Small intestine (tissue), 7 donors: ENCODE results near the gene ACACB. TPM values are rescaled to one million over a fixed set of nuclear protein-coding genes. Genes with fewer than 3 reads are reported as not detected.
A peak's percentile ranks its signal among the peaks of the same experiment; 100 is the strongest.

Experiments
- DNase-seq, 2 donors: peaks; one replicate each; pipeline versions ENCODE4 v3.0.0 to v3.0.0-alpha.2; 2013
- FAIRE-seq: peaks from 2 replicates; lab custom pipeline; 2012; peaks lifted over from hg19 to GRCh38; lab: Jason Lieb, UNC
- H3K27ac ChIP-seq, 3 donors: one replicate each; pipeline ENCODE4 v1.5.1; 2013; ENCODE audit warnings: low read length in 2 of 3, mild to moderate bottlenecking in 2 of 3, control low read depth in 1 of 3, inconsistent platforms in 1 of 3, low read depth in 1 of 3, moderate library complexity in 1 of 3
- H3K27me3 ChIP-seq, 3 donors: one replicate each; pipeline ENCODE4 v1.6.1; 2013; ENCODE audit warnings: low read length in 3 of 3, inconsistent platforms in 1 of 3; ENCODE audit not compliant: control insufficient read depth in 3 of 3, insufficient read depth in 3 of 3
- H3K36me3 ChIP-seq, 3 donors: one replicate each; pipeline ENCODE4 v1.6.1; 2013; ENCODE audit warnings: low read length in 3 of 3, inconsistent platforms in 1 of 3, low read depth in 1 of 3, mild to moderate bottlenecking in 1 of 3, moderate library complexity in 1 of 3; ENCODE audit not compliant: control insufficient read depth in 3 of 3, insufficient read depth in 2 of 3
- H3K4me1 ChIP-seq, 3 donors: one replicate each; pipeline ENCODE4 v1.6.1; 2013; ENCODE audit warnings: low read length in 2 of 3, inconsistent platforms in 1 of 3, low read depth in 1 of 3, mild to moderate bottlenecking in 1 of 3, moderate library complexity in 1 of 3; ENCODE audit not compliant: control insufficient read depth in 3 of 3, insufficient read depth in 2 of 3
- H3K4me3 ChIP-seq, 3 donors: one replicate each; pipeline ENCODE4 v1.5.1; 2013; ENCODE audit warnings: low read length in 3 of 3, control low read depth in 1 of 3, inconsistent platforms in 1 of 3, low read depth in 1 of 3, mild to moderate bottlenecking in 1 of 3, moderate library complexity in 1 of 3
- H3K9me3 ChIP-seq, 2 donors: one replicate each; pipeline ENCODE4 v1.6.1; 2013; ENCODE audit warnings: low read depth in 1 of 2, low read length in 1 of 2; ENCODE audit not compliant: control insufficient read depth in 2 of 2, insufficient read depth in 1 of 2
- WGBS, 3 donors: extraction: QIAGEN DNeasy Blood & Tissue Kit; methylation state at CpG; one replicate each; pipeline ENCODE4 v1.1.7; 2013; 5-methylcytosine and 5-hydroxymethylcytosine counted together
- polyA plus RNA-seq, 4 donors: library from polyadenylated mRNA; stranded (reverse) in 3 of 4; unstranded in 1 of 4; fragments of 200-250 nt in 3 of 4; fragments of 120-200 nt in 1 of 4; gene quantifications; one replicate each; pipeline versions ENCODE4 v1.2.1 to v1.2.3, GENCODE V29; 2013
- donor health status: healthy with polysubstance abuse.
- donor health status: control.
- donor health status: control.
- donor health status: Bipolar disorder and iron deficiency.
- donor health status: healthy.

Gene ACACB
- polyA plus RNA-seq, 4 donors: 7.0 to 40.5 (median 14.1) TPM

DNA sequence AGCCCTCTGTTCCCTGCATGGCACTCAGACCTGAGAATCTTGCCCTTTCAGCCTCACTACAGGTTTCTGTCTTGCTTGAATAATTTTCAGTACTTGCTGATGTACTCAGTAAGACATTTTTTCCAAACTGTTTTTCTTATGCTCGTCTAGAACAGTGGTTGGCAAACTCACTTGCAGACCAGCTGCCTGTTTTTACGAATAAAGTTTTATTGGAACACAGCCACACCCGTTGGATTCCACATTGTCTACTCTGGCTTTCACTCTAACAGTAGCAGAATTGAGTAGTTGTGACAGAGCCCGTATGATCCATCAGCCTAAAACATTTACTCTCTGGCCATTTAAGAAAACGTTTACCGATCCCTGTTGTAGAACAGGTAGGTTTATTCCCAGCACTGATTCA lies 119.9 kb downstream of the ACACB start:
- DNase-seq (no peak), FAIRE-seq (no peak)
- H3K4me3 ChIP-seq: no peak overlapping the region
- whole genome bisulfite sequencing, 3 donors: 84 to 86% (median 85%) methylated on average over 6 of the region's 6 CpGs
- H3K9me3 ChIP-seq: no peaks in the 10 kb centered on the region
- no peaks in the 10 kb centered on the region for H3K27me3 ChIP-seq
- H3K4me1 ChIP-seq: no peaks in the 10 kb centered on the region
- peaks cover 17 to 54% (median 28%) of the 10 kb centered on the region in 3 donors for H3K36me3 ChIP-seq
- no peak overlapping the region for H3K27ac ChIP-seq

DNA sequence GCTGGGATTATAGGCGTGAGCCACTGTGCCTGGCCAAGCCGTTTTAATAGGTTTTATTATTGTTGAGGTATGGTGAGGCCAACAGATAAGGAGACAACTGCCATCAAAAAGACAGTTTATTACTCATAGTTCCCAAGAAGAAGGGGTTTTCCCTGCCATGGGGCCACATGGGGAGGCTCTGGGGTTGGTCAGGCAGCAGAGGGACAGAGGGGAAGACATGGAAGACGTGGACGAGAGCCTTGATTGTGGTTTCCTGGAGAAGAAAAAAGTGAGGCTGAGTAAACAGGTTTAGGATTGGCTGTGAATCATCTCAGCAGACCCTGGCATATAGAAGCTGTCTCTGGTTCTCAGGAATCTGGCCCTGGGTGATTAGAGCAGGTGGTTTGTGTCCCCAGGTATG lies 122.8 kb downstream of the ACACB start:
- Histone ChIP-seq H3K27ac (no peak overlapping the region), H3K4me1 (no peaks in the 10 kb centered on the region), H3K27me3 (no peaks in the 10 kb centered on the region), H3K36me3 (peaks cover 15 to 45% (median 23%) of the 10 kb centered on the region in 3 donors), H3K9me3 (no peaks in the 10 kb centered on the region), H3K4me3 (no peak overlapping the region)
- FAIRE-seq (no peak), DNase-seq (no peak)
- WGBS, 3 donors: 80 to 85% (median 82%) methylated on average over 4 of the region's 4 CpGs

DNA sequence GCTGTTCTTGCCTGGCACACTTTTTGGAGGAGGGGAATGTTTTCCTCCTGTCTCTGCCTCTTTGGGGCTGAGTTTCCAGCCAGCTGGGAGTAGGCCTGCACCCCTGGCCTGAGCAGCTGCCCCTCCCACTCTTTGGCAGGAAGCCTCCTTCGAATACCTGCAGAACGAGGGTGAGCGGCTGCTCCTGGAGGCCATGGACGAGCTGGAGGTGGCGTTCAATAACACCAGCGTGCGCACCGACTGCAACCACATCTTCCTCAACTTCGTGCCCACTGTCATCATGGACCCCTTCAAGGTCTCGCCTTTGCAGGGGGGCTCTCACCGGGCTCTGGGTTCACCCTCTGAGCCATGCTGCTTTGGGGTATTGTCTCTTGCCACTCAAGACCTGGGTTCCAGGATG lies 123.3 kb downstream of the ACACB start:
- H3K4me3 ChIP-seq: no peak overlapping the region
- no peaks in the 10 kb centered on the region for H3K4me1 ChIP-seq
- DNase-seq: no peak
- H3K9me3 ChIP-seq: no peaks in the 10 kb centered on the region
- 87 to 90% (median 88%) methylated on average over 10 to 11 of the region's 11 CpGs for WGBS, 3 donors
- no peak for FAIRE-seq
- no peaks in the 10 kb centered on the region for H3K27me3 ChIP-seq
- H3K27ac ChIP-seq: no peak overlapping the region
- H3K36me3 ChIP-seq: peaks cover 15 to 47% (median 23%) of the 10 kb centered on the region in 3 donors

DNA sequence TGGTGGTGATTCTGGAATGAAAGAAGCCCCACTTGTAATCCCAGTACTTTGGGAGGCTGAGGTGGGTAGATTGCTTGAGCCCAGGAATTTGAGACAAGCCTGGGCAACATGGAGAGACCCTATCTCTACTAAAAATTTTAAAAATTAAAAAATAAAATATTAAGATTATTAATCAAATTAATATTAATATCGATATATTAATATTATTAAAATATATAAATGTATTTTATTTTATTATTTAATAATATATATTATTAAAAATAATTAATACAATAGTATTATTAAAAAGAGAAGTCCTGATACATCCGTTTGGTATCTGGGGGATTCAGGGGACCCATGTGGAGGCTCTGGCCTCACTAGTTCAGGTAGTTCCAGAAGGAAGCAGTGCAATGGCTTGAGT lies 124.0 kb downstream of the ACACB start:
- Histone ChIP-seq H3K27ac (no peak overlapping the region), H3K4me3 (no peak overlapping the region), H3K4me1 (no peaks in the 10 kb centered on the region), H3K36me3 (peaks cover 15 to 47% (median 20%) of the 10 kb centered on the region in 3 donors), H3K27me3 (no peaks in the 10 kb centered on the region), H3K9me3 (no peaks in the 10 kb centered on the region)
- FAIRE-seq: no peak
- DNase-seq: no peak
- 92 to 93% (median 92%) methylated on average over 2 of the region's 2 CpGs for WGBS, 3 donors

DNA sequence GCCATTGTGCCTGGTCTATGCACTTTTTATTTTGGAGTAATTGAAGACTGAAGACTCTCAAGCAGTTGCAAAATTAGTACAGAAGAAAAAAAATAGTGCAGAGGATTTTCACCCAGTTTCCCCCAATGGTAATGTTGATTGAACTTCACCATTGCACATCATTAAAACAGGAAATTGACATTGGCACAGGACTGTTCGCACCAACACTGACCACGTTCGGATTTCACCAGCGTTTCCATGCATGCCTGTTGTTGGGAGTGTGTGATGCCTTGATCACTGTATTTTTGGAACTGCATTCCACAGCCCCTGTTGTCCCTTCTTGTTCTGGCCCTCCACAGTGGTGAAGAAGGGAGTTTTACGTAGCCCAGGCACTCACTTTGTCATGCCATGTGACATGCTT lies 125.5 kb downstream of the ACACB start:
- no peaks in the 10 kb centered on the region for H3K9me3 ChIP-seq
- no peak overlapping the region for H3K27ac ChIP-seq
- FAIRE-seq (no peak), DNase-seq (no peak)
- peaks cover 15 to 51% (median 20%) of the 10 kb centered on the region in 3 donors for H3K36me3 ChIP-seq
- H3K4me3 ChIP-seq: no peak overlapping the region
- no peaks in the 10 kb centered on the region for H3K4me1 ChIP-seq
- no peaks in the 10 kb centered on the region for H3K27me3 ChIP-seq
- WGBS, 3 donors: 92 to 94% (median 94%) methylated on average over 5 of the region's 5 CpGs

DNA sequence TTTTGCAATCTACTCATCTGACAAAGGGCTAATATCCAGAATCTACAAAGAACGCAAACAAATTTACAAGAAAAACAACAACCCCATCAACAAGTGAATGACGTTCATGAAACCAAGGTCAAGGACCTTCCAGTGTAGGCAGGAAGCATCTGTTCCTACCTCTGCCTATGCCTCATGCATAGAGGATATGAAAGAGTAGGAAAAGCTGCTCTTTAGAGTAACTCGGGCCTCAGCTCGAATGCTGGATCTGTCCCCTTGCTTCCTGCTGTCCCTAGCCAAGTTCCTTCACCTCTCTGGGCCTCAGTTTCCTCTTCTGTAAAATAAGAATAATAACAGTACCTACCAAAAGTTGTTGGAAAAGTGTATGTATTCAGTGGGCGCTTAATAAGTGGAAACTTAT lies 127.7 kb downstream of the ACACB start:
- peaks cover 11 to 44% (median 17%) of the 10 kb centered on the region in 3 donors for H3K36me3 ChIP-seq
- DNase-seq: no peak
- no peaks in the 10 kb centered on the region for H3K27me3 ChIP-seq
- no peak for FAIRE-seq
- H3K4me1 ChIP-seq: peaks cover 0 to 8% (median 1%) of the 10 kb centered on the region in 3 donors
- WGBS, 3 donors: 79 to 87% (median 83%) methylated on average over 5 of the region's 5 CpGs
- H3K4me3 ChIP-seq: no peak overlapping the region
- H3K27ac ChIP-seq: no peak overlapping the region
- no peaks in the 10 kb centered on the region for H3K9me3 ChIP-seq

DNA sequence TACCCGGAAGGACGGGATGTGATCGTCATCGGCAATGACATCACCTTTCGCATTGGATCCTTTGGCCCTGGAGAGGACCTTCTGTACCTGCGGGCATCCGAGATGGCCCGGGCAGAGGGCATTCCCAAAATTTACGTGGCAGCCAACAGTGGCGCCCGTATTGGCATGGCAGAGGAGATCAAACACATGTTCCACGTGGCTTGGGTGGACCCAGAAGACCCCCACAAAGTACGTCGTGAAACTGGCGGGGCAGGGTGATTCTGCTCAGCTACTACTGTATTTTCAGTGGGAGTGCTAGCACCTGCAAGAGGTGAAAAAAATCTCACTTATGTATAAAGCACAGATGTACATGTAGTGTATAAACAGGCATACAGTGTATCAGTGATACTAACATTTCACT lies 129.8 kb downstream of the ACACB start:
- H3K9me3 ChIP-seq: no peaks in the 10 kb centered on the region
- no peak for DNase-seq
- no peak for FAIRE-seq
- H3K27ac ChIP-seq: no peak overlapping the region
- H3K4me1 ChIP-seq: peaks cover 0 to 9% (median 2%) of the 10 kb centered on the region in 3 donors
- WGBS, 3 donors: 94 to 95% (median 95%) methylated on average over 15 of the region's 15 CpGs
- no peak overlapping the region for H3K4me3 ChIP-seq
- no peaks in the 10 kb centered on the region for H3K27me3 ChIP-seq
- H3K36me3 ChIP-seq: peaks cover 5 to 29% (median 5%) of the 10 kb centered on the region in 3 donors

DNA sequence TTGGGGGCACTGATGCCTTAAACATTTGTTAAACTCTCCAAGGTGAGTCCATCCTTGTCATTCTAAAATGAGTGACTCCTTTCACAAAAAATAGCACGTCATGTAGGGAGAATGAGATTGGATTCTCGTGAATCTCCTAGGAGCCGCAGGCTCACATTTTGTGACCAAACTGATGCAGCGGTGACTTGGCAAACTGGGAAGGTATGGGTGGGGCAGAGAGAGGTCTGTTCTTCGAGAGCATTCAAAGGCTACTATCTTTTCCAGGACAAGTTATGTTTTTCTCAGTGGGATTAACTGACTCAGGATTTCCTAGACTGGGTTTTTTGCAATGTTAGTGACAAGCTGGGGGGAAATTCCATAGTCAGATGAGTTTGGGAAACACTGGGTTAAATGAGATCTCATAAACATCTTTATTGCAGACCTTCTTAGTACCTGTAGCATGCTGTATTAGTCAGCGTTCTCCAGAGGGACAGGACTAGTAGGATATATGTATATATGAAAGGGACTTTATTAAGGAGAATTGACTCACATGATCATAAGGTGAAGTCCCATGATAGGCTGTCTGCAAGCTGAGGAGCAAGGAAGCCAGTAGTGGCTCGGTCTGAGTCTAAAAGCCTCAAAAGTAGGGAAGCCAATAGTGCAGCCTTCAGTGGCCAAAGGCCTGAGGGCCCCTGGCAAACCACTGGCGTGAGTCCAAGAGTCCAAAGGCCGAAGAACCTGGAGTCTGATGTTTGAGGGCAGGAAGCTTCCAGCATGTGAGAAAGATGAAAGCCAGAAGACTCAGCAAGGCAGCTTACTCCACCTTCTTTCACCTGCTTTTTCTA lies 131.7 kb downstream of the ACACB start:
- peak overlapping the region in 2 of 3 donors; percentile 30 to 84 for H3K27ac ChIP-seq
- H3K36me3 ChIP-seq: peaks cover 3 to 17% (median 5%) of the 10 kb centered on the region in 3 donors
- WGBS, 3 donors: 27 to 68% (median 46%) methylated on average over 9 of the region's 9 CpGs
- peaks cover 0 to 9% (median 2%) of the 10 kb centered on the region in 3 donors for H3K4me1 ChIP-seq
- H3K4me3 ChIP-seq: no peak overlapping the region
- H3K27me3 ChIP-seq: no peaks in the 10 kb centered on the region
- no peaks in the 10 kb centered on the region for H3K9me3 ChIP-seq
- FAIRE-seq (no peak), DNase-seq (peak; percentile 74 to 90)
